Liver (tissue), 9 donors: ENCODE data around the gene CSMD2. TPM values are rescaled to one million over a fixed set of nuclear protein-coding genes. Genes with fewer than 3 reads are reported as not detected.

Experiments
- DNase-seq: peaks from one replicate; pipeline ENCODE4 v3.0.0-alpha.2; 2017; ENCODE audit warnings: low spot score
- H3K27ac ChIP-seq, 2 donors: one replicate each; pipeline ENCODE4 v1.7.0; 2013; ENCODE audit warnings: inconsistent platforms in 2 of 2, low read length in 2 of 2, control low read depth in 1 of 2, low read depth in 1 of 2, mild to moderate bottlenecking in 1 of 2
- H3K27me3 ChIP-seq, 4 donors: one replicate each; pipeline versions ENCODE4 v1.6.1 to v1.7.0; 2013; ENCODE audit warnings: low read length in 3 of 4, inconsistent platforms in 1 of 4, mild to moderate bottlenecking in 1 of 4, moderate library complexity in 1 of 4; ENCODE audit not compliant: control insufficient read depth in 4 of 4, insufficient read depth in 4 of 4
- H3K36me3 ChIP-seq, 4 donors: one replicate each; pipeline versions ENCODE4 v1.6.1 to v1.7.0; 2013; ENCODE audit warnings: low read length in 3 of 4, mild to moderate bottlenecking in 3 of 4, low read depth in 1 of 4, moderate library complexity in 1 of 4; ENCODE audit not compliant: control insufficient read depth in 4 of 4, insufficient read depth in 3 of 4
- H3K4me1 ChIP-seq, 4 donors: one replicate each; pipeline versions ENCODE4 v1.6.1 to v1.7.0; 2013; ENCODE audit warnings: low read length in 3 of 4, mild to moderate bottlenecking in 3 of 4, moderate library complexity in 1 of 4; ENCODE audit not compliant: control insufficient read depth in 4 of 4, insufficient read depth in 4 of 4
- H3K4me3 ChIP-seq, 3 donors: one replicate each; pipeline versions ENCODE4 v1.6.1 to v1.7.0; 2013; ENCODE audit warnings: low read length in 3 of 3, control low read depth in 1 of 3, low read depth in 1 of 3, mild to moderate bottlenecking in 1 of 3
- H3K9ac ChIP-seq, 2 donors: one replicate each; pipeline ENCODE4 v1.7.0; 2013; ENCODE audit warnings: low read length in 2 of 2, mild to moderate bottlenecking in 2 of 2, moderate library complexity in 2 of 2, control low read depth in 1 of 2, low read depth in 1 of 2
- H3K9me3 ChIP-seq, 4 donors: one replicate each; pipeline versions ENCODE4 v1.6.1 to v1.7.0; 2013; ENCODE audit warnings: low read length in 3 of 4; ENCODE audit not compliant: control insufficient read depth in 4 of 4
- CTCF ChIP-seq: fragments of 150-350 bp; IDR thresholded peaks from 2 replicates; pipeline ENCODE4 v1.5.1; 2017; ENCODE audit warnings: improper control_type of control experiment, low read depth, low read length; ENCODE audit not compliant: missing input control
- EGR1 ChIP-seq, 2 donors: IDR thresholded peaks; 2 replicates each; pipeline ENCODE4 v1.6.1; 2016 to 2018; ENCODE audit warnings: antibody characterized with exemption in 2 of 2, low read depth in 2 of 2
- FOXA2 ChIP-seq: IDR thresholded peaks from 2 replicates; pipeline ENCODE4 v1.6.1; 2016; ENCODE audit warnings: antibody characterized with exemption
- GABPA ChIP-seq, 2 donors: IDR thresholded peaks in 1 of 2; conservative IDR thresholded peaks in 1 of 2; 2 replicates each; pipeline ENCODE4 v1.6.1; 2016; ENCODE audit warnings: antibody characterized with exemption in 2 of 2, mild to moderate bottlenecking in 1 of 2, moderate library complexity in 1 of 2
- HNF4G ChIP-seq: IDR thresholded peaks from 2 replicates; pipeline ENCODE4 v1.6.1; 2016; ENCODE audit warnings: antibody characterized with exemption
- JUND ChIP-seq, 2 donors: IDR thresholded peaks; 2 replicates each; pipeline ENCODE4 v1.6.1; 2016; ENCODE audit warnings: antibody characterized with exemption in 2 of 2
- MAX ChIP-seq: IDR thresholded peaks from 2 replicates; pipeline ENCODE4 v1.6.1; 2016; ENCODE audit warnings: antibody characterized with exemption
- NR2F2 ChIP-seq: IDR thresholded peaks from 2 replicates; pipeline ENCODE4 v1.6.1; 2016; ENCODE audit warnings: antibody characterized with exemption
- RAD21 ChIP-seq, 2 donors: IDR thresholded peaks; 2 replicates each; pipeline ENCODE4 v1.6.1; 2016; ENCODE audit warnings: antibody characterized with exemption in 2 of 2, mild to moderate bottlenecking in 2 of 2
- REST ChIP-seq: IDR thresholded peaks from 2 replicates; pipeline ENCODE4 v1.6.1; 2016; ENCODE audit warnings: antibody characterized with exemption, mild to moderate bottlenecking
- RXRA ChIP-seq, 2 donors: IDR thresholded peaks; 2 replicates each; pipeline ENCODE4 v1.6.1; 2017 to 2018; ENCODE audit warnings: antibody characterized with exemption in 2 of 2, mild to moderate bottlenecking in 1 of 2
- SP1 ChIP-seq: IDR thresholded peaks from 2 replicates; pipeline ENCODE4 v1.6.1; 2018; ENCODE audit warnings: antibody characterized with exemption, mild to moderate bottlenecking
- TAF1 ChIP-seq: conservative IDR thresholded peaks from 2 replicates; pipeline ENCODE4 v1.6.1; 2016; ENCODE audit warnings: antibody characterized with exemption, mild to moderate bottlenecking
- YY1 ChIP-seq: IDR thresholded peaks from 2 replicates; pipeline ENCODE4 v1.6.1; 2016; ENCODE audit warnings: antibody characterized with exemption, mild to moderate bottlenecking
- ZBTB33 ChIP-seq: IDR thresholded peaks from 2 replicates; pipeline ENCODE4 v1.6.1; 2016; ENCODE audit warnings: antibody characterized with exemption
- WGBS: extraction: QIAGEN DNeasy Blood & Tissue Kit; methylation state at CpG from one replicate; pipeline ENCODE4 v1.1.7; 2013; 5-methylcytosine and 5-hydroxymethylcytosine counted together
- polyA plus RNA-seq, 2 donors: library from polyadenylated mRNA; stranded (reverse) in 1 of 2; unstranded in 1 of 2; fragments of 200-250 nt in 1 of 2; fragments of >200 nt in 1 of 2; fragmentation: Nextera tagmentation in 1 of 2; extraction: Ambion mirVana in 1 of 2; gene quantifications; one replicate each; pipeline versions ENCODE4 v1.2.1 to v1.2.3, GENCODE V29; 2013 to 2015
- total RNA-seq, 2 donors: library from RNA; depleted of rRNA; stranded (reverse); fragments of >200 nt; gene quantifications; one replicate each; pipeline ENCODE4 v1.2.3, GENCODE V29; 2014
- donor health status: healthy.
- donor health status: healthy.
- donor health status: healthy.
- donor health status: healthy.
- donor health status: healthy.

Gene CSMD2
- total and polyA plus RNA-seq, 4 donors: 0.08 to 0.09 TPM; not detected in 2

- no peak overlapping the region for H3K27ac ChIP-seq
- WGBS: 40% methylated on average over 5 of the region's 5 CpGs
- no peaks in the 10 kb centered on the region for H3K4me1 ChIP-seq
- H3K4me3 ChIP-seq: no peak overlapping the region
- H3K9me3 ChIP-seq: peaks cover 0 to 2% (median 0%) of the 10 kb centered on the region in 4 donors
- no peak overlapping the region for H3K9ac ChIP-seq
- H3K27me3 ChIP-seq: peaks cover 0 to 3% (median 0%) of the 10 kb centered on the region in 4 donors
- no peak for DNase-seq
- no peaks in the 10 kb centered on the region for H3K36me3 ChIP-seq
- TF ChIP-seq CTCF (no peak), MAX (no peak), YY1 (no peak), GABPA (IDR thresholded peaks at IDR 0.05 in 1 of 2, conservative IDR thresholded peaks at IDR 0.05 in 1 of 2) (no peak), JUND (IDR thresholded peaks at IDR 0.05) (no peak), RXRA (IDR thresholded peaks at IDR 0.05) (no peak), RAD21 (IDR thresholded peaks at IDR 0.05) (no peak)
These were observed 77.0 kb downstream of the CSMD2 start for GRCh38 chr1:34087986-34088385.

- TF ChIP-seq CTCF (no peak), SP1 (no peak), ZBTB33 (no peak), RXRA (IDR thresholded peaks at IDR 0.05) (no peak), GABPA (IDR thresholded peaks at IDR 0.05 in 1 of 2, conservative IDR thresholded peaks at IDR 0.05 in 1 of 2) (no peak), YY1 (no peak), JUND (IDR thresholded peaks at IDR 0.05) (no peak), FOXA2 (no peak), HNF4G (no peak), TAF1 (no peak), EGR1 (IDR thresholded peaks at IDR 0.05; ENCODE audit: low read depth in 2 of 2) (no peak), REST (no peak), NR2F2 (no peak)
- Histone ChIP-seq H3K36me3 (no peaks in the 10 kb centered on the region), H3K27me3 (peaks cover 0 to 3% (median 0%) of the 10 kb centered on the region in 4 donors), H3K4me3 (no peak overlapping the region), H3K27ac (no peak overlapping the region), H3K9ac (no peak overlapping the region), H3K9me3 (peaks cover 0 to 2% (median 0%) of the 10 kb centered on the region in 4 donors), H3K4me1 (no peaks in the 10 kb centered on the region)
- WGBS: 70% methylated on average over 1 of the region's 1 CpG
- no peak for DNase-seq
These were observed 78.5 kb downstream of the CSMD2 start for GRCh38 chr1:34086561-34086960.
